Neuron (in vitro differentiated cells): ENCODE measurements around the gene FLT3.
"Not testable (repeated sequence)": the region's sequence is repeated elsewhere in the genome, so short reads cannot be mapped to it uniquely, and the experiment has no call there.

Experiments used
- H2AFZ ChIP-seq: one replicate; pipeline ENCODE4 v1.6.1; 2013; ENCODE audit warnings: low read depth, mild to moderate bottlenecking, inconsistent platforms, low read length, moderate library complexity
- H3K27me3 ChIP-seq: one replicate; pipeline ENCODE4 v1.6.1; 2013; ENCODE audit warnings: low read length; ENCODE audit not compliant: insufficient read depth
- H3K36me3 ChIP-seq: one replicate; pipeline ENCODE4 v1.6.1; 2013; ENCODE audit warnings: low read length; ENCODE audit not compliant: insufficient read depth
- H3K4me1 ChIP-seq: one replicate; pipeline ENCODE4 v1.6.1; 2013; ENCODE audit warnings: low read length; ENCODE audit not compliant: insufficient read depth
- H3K4me3 ChIP-seq: 2 replicates; pipeline ENCODE4 v1.5.1; 2013; ENCODE audit warnings: mild to moderate bottlenecking, low read length, moderate library complexity
- H3K9me3 ChIP-seq: one replicate; pipeline ENCODE4 v1.6.1; 2013; ENCODE audit warnings: low read length

The FLT3 gene

GRCh38 chr13:28100150-28101121, at the start of gene FLT3:
TSS of gene FLT3 (minus strand) at chr13:28100576. CDS start at chr13:28100510, 66 bp downstream.
- peaks cover 3% of the 10 kb centered on the region for H3K4me1 ChIP-seq
- H2AFZ ChIP-seq = peak within 1 kb of the TSS; percentile 100
- H3K9me3 ChIP-seq = peaks cover 1% of the 10 kb centered on the region
- H3K36me3 ChIP-seq = no peaks in the 10 kb centered on the region
- H3K27me3 ChIP-seq = peaks cover 47% of the 10 kb centered on the region
- H3K4me3 ChIP-seq = peak within 1 kb of the TSS; percentile 53

DNA sequence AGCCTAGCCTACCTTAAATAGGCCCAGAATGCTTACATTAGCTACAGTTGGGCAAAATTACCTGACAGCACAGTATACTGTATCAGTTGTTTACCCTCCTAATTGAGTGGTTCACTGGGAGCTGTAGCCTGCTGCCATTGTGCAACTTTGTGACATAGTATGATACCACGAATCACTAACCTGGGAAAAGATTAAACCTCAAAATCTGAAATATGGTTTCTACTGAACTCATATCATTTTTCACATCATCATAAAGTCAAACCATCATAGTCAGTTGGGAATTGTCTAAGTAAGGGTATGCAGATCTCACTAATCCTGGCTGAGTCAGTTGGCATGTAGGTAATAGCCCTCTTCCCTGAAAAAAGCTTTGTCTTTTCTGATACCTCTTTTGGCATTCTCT, 47.1 kb upstream of the FLT3 start:
- H3K4me3 ChIP-seq = no peak overlapping the region
- H3K27me3 ChIP-seq = no peaks in the 10 kb centered on the region
- H3K9me3 ChIP-seq = no peaks in the 10 kb centered on the region
- H2AFZ ChIP-seq = no peak overlapping the region
- no peaks in the 10 kb centered on the region for H3K4me1 ChIP-seq
- H3K36me3 ChIP-seq = peaks cover 2% of the 10 kb centered on the region

DNA sequence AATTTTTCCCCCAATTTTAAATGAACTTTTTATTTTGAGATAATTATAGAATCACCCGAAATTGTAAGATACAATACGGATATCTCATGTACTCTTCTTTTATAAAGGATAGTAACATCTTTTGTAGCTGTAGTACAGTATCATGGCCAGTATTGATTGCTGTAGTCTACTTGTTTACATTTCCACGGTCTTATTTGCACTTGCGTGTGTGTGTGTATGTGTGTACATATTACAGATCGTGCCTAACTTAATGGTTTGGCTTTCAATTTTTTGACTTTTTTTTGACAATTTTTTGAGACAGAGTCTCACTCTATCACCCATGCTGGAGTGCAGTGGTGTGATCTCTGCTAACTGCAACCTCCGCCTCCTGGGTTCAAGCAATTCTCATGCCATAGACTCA, 44.7 kb upstream of the FLT3 start:
- H3K36me3 ChIP-seq = peaks cover 2% of the 10 kb centered on the region
- no peak overlapping the region for H3K4me3 ChIP-seq
- H3K4me1 ChIP-seq = no peaks in the 10 kb centered on the region
- H2AFZ ChIP-seq = no peak overlapping the region
- no peaks in the 10 kb centered on the region for H3K27me3 ChIP-seq
- no peaks in the 10 kb centered on the region for H3K9me3 ChIP-seq

DNA sequence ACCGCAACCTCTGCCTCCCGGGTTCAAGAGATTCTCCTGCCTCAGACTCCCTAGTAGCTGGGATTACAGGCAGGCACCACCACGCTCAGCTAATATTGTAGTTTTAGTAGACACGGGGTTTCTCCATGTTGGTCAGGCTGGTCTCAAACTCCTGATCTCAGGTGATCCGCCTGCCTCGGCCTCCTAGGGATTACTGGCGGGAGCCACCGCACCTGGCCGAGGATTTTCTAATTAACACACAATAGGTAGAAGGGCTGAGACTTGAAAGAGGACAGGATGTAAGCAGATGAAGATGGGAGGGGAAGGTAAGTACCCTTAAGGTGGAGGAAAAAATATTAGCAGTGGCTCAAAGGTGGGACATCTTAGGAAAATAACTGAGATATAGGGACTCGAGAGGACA, 41.2 kb upstream of the FLT3 start:
- H3K27me3 ChIP-seq, H2AFZ ChIP-seq, H3K4me3 ChIP-seq, H3K9me3 ChIP-seq, H3K36me3 ChIP-seq, H3K4me1 ChIP-seq: not testable (repeated sequence)

DNA sequence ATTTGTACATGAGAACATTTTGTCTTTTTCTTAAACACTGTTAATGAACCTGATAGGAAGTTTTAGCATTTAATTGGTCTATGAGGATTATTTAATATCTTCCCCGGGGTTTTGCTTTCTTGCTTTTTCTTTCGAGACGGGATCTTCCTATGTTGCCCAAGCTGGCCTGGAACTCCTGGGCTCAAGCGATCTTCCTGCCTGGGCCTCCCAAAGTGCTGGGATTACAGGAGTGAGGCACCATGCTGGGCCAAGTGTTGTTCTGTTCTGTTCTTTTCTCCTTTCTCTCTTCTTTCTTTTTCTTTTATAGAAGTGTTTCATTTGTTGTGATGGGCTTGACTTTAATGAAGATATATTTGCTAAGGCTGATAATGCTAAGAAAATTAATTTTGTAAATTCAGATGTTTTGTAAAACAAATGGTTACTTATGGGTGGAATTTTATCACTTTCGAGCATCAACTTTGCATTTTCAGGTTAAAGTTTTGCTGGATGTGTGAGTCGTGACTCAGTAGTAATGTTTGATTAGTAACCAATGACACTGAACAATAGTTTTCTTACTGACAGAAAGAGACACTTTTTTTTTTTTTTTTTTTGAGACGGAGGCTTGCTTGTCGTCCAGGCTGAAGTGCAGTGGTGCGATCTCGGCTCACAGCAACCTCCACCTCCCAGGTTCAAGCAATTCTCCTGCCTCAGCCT, 40.2 kb upstream of the FLT3 start:
- H3K9me3 ChIP-seq = no peaks in the 10 kb centered on the region
- H3K27me3 ChIP-seq = no peaks in the 10 kb centered on the region
- H3K4me3 ChIP-seq = peak overlapping the region; percentile 100
- no peak overlapping the region for H2AFZ ChIP-seq
- no peaks in the 10 kb centered on the region for H3K36me3 ChIP-seq
- peaks cover 7% of the 10 kb centered on the region for H3K4me1 ChIP-seq

DNA sequence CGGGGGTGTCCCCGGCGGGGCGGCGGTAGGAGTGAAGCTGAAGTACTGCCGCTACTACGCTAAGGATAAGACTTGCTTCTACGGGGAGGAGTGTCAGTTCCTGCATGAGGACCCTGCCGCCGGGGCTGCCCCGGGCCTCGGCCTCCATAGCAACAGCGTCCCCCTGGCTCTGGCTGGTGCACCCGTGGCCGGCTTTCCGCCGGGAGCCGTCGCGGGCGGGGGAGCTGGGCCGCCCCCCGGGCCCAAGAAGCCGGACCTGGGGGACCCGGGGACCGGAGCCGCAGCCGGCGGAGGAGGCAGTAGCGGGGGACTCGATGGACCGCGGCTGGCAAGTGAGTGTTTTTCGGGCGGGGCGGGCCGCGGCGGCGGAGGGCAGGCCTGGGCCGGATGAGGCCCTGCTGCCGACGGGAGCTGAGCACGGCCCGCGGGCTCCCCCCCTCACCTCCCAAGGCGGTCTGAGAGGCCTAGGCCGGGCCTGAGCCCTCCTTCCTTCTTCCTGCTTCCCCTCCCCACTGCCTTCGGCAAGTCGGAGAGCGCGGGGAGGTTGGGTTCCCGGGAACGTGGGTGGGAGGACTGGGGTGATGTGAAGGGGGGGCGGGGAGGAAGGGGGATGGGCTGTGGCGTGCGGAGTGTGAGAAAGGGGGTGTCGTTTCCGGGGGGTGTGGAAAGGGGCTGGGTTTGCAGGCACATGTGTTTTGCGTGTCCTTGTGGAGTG, 38.5 kb upstream of the FLT3 start:
- Histone ChIP-seq H3K36me3 (no peaks in the 10 kb centered on the region), H3K4me3 (peak overlapping the region; percentile 100), H3K27me3 (no peaks in the 10 kb centered on the region), H2AFZ (peak overlapping the region; percentile 88), H3K4me1 (peaks cover 7% of the 10 kb centered on the region), H3K9me3 (no peaks in the 10 kb centered on the region)

DNA sequence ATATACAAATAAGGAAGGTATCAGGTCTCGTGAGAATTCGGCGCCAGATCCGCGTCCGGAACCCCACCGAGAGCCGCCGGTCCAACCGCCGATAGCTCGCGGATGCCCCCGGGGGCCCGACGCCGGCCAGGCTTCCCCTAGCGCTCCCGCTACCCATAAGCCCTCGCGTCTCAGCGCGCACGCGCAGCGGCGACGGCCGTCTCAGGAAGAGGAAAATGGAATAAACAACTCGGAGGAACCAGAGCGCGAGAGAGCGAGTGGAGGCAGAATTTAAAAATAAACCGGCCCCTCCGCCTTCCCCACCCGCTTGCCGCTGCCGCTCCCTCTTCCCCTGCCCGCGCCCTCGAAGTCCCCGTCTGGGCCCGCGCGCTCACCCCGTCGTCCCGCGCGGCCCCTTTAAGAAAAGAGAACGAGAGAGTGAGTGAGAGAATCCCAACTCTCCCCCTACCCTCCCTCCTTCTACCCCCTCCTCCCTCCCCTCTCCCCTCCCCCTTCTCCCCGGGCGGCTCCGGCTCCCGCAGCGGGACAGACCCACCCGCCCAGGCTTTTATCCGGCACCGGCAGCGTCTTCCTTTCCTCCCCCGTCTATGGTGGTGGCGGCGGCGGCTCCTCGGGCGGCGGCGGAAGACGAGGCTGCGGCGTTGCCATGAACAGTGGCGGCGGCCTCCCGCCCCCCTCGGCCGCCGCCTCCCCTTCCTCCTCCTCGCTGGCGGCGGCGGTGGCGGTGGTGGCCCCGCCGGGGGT, 37.8 kb upstream of the FLT3 start, which contains the start of gene PAN3:
Gene PAN3, plus strand, starts transcription at position 534 of the 744 bp plus-strand sequence. Its CDS starts 113 bp downstream, at position 647.
- H2AFZ ChIP-seq = peak within 1 kb of the TSS; percentile 88
- H3K27me3 ChIP-seq = no peaks in the 10 kb centered on the region
- H3K4me3 ChIP-seq = peak within 1 kb of the TSS; percentile 100
- H3K36me3 ChIP-seq = no peaks in the 10 kb centered on the region
- peaks cover 7% of the 10 kb centered on the region for H3K4me1 ChIP-seq
- H3K9me3 ChIP-seq = no peaks in the 10 kb centered on the region

DNA sequence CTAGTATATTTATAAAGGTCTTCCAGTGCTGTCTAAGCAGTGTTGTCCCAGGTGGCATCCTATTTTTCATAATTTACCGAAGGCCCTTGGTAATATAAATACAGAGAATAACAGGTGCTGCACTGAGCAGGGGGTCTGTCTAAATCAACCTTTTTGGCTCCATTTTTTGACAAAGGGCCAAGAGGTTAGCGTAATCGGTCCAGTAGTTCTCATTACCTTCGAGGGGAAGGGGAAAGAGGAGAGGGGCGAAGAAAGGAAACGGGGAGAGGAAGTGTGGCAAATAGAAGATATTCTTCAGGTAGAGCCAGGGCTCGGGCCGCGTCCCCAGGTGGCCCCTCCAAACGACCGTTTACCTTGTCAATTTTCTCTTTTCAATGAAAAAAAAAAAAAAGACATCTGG, 37.2 kb upstream of the FLT3 start:
- Histone ChIP-seq H3K36me3 (no peaks in the 10 kb centered on the region), H2AFZ (peak overlapping the region; percentile 88), H3K4me3 (peak overlapping the region; percentile 100), H3K27me3 (no peaks in the 10 kb centered on the region), H3K9me3 (no peaks in the 10 kb centered on the region), H3K4me1 (peaks cover 7% of the 10 kb centered on the region)

GRCh38 chr13:28136916-28137315, 36.5 kb upstream of the FLT3 start:
- H3K9me3 ChIP-seq = no peaks in the 10 kb centered on the region
- peak overlapping the region; percentile 100 for H3K4me3 ChIP-seq
- H3K27me3 ChIP-seq = no peaks in the 10 kb centered on the region
- H3K4me1 ChIP-seq = peaks cover 7% of the 10 kb centered on the region
- no peak overlapping the region for H2AFZ ChIP-seq
- no peaks in the 10 kb centered on the region for H3K36me3 ChIP-seq

DNA sequence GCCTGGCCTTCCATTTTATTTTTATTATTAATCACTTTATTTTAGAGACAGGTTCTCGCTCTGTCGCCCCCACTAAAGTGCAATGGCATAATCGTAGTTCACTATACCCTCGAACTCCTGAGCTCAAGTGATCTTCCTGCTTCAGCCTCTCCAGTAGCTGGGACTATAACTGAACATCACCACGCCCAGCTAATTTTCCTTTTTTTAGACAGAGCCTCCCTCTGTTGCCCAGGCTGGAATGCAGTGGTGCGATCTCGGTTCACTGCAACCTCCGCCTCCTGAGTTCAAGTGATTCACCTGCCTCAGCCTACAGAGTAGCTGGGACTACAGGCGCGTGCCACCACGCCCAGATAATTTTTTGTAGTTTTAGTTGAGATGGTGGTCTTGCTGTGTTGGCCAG, 31.3 kb upstream of the FLT3 start:
- Histone ChIP-seq H3K27me3 (no peaks in the 10 kb centered on the region), H3K4me1 (peaks cover under 1% of the 10 kb centered on the region), H3K9me3 (no peaks in the 10 kb centered on the region), H3K4me3 (no peak overlapping the region), H3K36me3 (no peaks in the 10 kb centered on the region), H2AFZ (no peak overlapping the region)

- no peak overlapping the region for H2AFZ ChIP-seq
- no peaks in the 10 kb centered on the region for H3K9me3 ChIP-seq
- H3K36me3 ChIP-seq = no peaks in the 10 kb centered on the region
- no peaks in the 10 kb centered on the region for H3K27me3 ChIP-seq
- H3K4me1 ChIP-seq = no peaks in the 10 kb centered on the region
- no peak overlapping the region for H3K4me3 ChIP-seq
Measured at GRCh38 chr13:28129911-28130693, 29.7 kb upstream of the FLT3 start.

GRCh38 chr13:28128926-28129325, 28.6 kb upstream of the FLT3 start:
- Histone ChIP-seq H3K9me3 (no peaks in the 10 kb centered on the region), H3K4me3 (no peak overlapping the region), H2AFZ (no peak overlapping the region), H3K27me3 (no peaks in the 10 kb centered on the region), H3K36me3 (no peaks in the 10 kb centered on the region), H3K4me1 (no peaks in the 10 kb centered on the region)
